ENCODE results near the gene ACBD6.
"Not testable (repeated sequence)": the region's sequence is repeated elsewhere in the genome, so short reads cannot be mapped to it uniquely, and the experiment has no call there.

The ACBD6 gene

GRCh38 chr1:180489313-180489712, 13.1 kb downstream of the ACBD6 start:
- Histone ChIP-seq H3K4me1 (ENCODE audit: control insufficient read depth, insufficient read depth, low read length, poor library complexity, severe bottlenecking) (no peaks in the 10 kb centered on the region), H3K27ac (ENCODE audit: low read depth, low read length, severe bottlenecking) (no peak overlapping the region), H3K9me3 (ENCODE audit: control insufficient read depth, low read length) (no peaks in the 10 kb centered on the region), H3K4me3 (ENCODE audit: extremely low read depth, insufficient read depth, low read length, poor library complexity, severe bottlenecking) (no peak overlapping the region), H3K36me3 (ENCODE audit: control insufficient read depth, insufficient read depth, low read length) (peaks cover 32% of the 10 kb centered on the region)
- WGBS, 2 experiments (ENCODE audit: insufficient coverage in 2 of 2), result 100% methylated on average over 1 of the region's 2 CpGs; no CpG with 5 or more reads in 1 of the 2 experiments

GRCh38 chr1:180488661-180489060, 13.7 kb downstream of the ACBD6 start:
- Histone ChIP-seq H3K36me3 (ENCODE audit: control insufficient read depth, insufficient read depth, low read length) (peaks cover 31% of the 10 kb centered on the region), H3K27ac (ENCODE audit: low read depth, low read length, severe bottlenecking) (no peak overlapping the region), H3K9me3 (ENCODE audit: control insufficient read depth, low read length) (no peaks in the 10 kb centered on the region), H3K4me3 (ENCODE audit: extremely low read depth, insufficient read depth, low read length, poor library complexity, severe bottlenecking) (no peak overlapping the region), H3K4me1 (ENCODE audit: control insufficient read depth, insufficient read depth, low read length, poor library complexity, severe bottlenecking) (no peaks in the 10 kb centered on the region)
- WGBS, 2 experiments (ENCODE audit: insufficient coverage in 2 of 2), result 90% methylated on average over 2 of the region's 2 CpGs; no CpG with 5 or more reads in 1 of the 2 experiments

DNA sequence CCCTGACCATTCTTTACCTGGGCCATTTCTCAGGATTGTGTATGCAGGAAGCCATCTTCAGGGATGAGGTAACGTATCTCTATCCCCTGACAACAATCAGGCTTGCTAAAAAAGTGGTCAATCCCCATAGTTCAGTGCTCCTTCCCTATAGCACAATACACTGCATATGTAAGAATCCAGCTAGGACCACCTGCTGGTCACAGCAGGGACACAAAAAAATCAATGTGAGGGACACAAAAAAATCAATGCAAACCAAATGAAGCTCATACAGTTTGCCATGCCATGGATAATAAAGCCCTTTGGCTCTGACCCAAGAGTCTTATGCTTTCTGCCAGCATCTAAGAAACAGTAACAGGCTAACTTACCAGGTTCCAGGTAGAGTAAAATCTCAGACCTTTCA, 16.3 kb downstream of the ACBD6 start:
- Histone ChIP-seq H3K9me3 (ENCODE audit: control insufficient read depth, low read length) (no peaks in the 10 kb centered on the region), H3K27ac (ENCODE audit: low read depth, low read length, severe bottlenecking) (no peak overlapping the region), H3K4me3 (ENCODE audit: extremely low read depth, insufficient read depth, low read length, poor library complexity, severe bottlenecking) (no peak overlapping the region), H3K4me1 (ENCODE audit: control insufficient read depth, insufficient read depth, low read length, poor library complexity, severe bottlenecking) (no peaks in the 10 kb centered on the region), H3K36me3 (ENCODE audit: control insufficient read depth, insufficient read depth, low read length) (peaks cover 24% of the 10 kb centered on the region)
- WGBS, 2 experiments (ENCODE audit: insufficient coverage in 2 of 2), result 89 to 91% methylated on average over 1 of the region's 1 CpG

GRCh38 chr1:180484490-180484889, 17.9 kb downstream of the ACBD6 start:
- H3K4me3 ChIP-seq (ENCODE audit: extremely low read depth, insufficient read depth, low read length, poor library complexity, severe bottlenecking), result no peak overlapping the region
- H3K36me3 ChIP-seq (ENCODE audit: control insufficient read depth, insufficient read depth, low read length), result peaks cover 12% of the 10 kb centered on the region
- H3K9me3 ChIP-seq (ENCODE audit: control insufficient read depth, low read length), result no peaks in the 10 kb centered on the region
- no peaks in the 10 kb centered on the region for H3K4me1 ChIP-seq (ENCODE audit: control insufficient read depth, insufficient read depth, low read length, poor library complexity, severe bottlenecking)
- no peak overlapping the region for H3K27ac ChIP-seq (ENCODE audit: low read depth, low read length, severe bottlenecking)
- WGBS, 2 experiments (ENCODE audit: insufficient coverage in 2 of 2), result 100% methylated on average over 5 of the region's 8 CpGs; no CpG with 5 or more reads in 1 of the 2 experiments

DNA sequence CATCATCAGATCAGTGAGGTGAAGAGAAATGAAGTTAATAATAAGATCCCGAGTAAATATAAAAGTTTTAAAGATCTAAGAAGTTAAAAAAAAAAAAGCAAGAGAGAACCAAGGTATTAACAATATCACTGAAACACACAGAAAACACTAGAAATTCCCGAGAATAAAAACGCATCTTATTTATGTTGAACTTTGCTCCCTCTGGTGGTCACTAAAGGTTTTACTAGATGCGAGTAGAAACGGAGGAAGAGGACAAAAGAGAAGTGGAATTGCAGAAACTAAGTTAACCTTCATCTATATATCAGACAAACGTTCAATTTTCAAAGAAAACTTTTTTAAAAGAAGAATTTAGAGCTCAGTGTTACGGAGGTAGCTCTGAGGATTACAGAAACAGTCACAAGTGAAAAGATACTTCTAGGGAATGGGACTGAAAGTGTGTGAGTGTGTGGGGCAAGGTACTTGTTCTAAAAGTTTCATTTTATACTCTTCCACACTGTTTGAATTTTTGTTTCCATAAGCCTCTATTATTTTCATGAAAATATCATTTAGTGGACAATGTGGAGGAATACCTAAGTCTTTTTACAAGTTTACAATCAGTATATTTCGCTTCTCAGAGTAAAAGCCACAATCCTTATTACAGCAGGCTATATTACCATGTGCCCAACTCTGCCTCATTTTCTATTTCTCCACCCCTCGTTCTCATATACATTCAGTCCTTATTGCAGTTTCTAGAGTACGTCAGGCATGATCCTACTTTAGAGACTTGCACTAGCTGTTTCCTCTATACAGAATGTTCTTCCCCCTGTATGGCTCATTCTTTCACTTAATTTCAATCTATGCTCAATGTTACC, 19.7 kb downstream of the ACBD6 start:
- Histone ChIP-seq H3K9me3 (ENCODE audit: control insufficient read depth, low read length) (no peaks in the 10 kb centered on the region), H3K27ac (ENCODE audit: low read depth, low read length, severe bottlenecking) (no peak overlapping the region), H3K4me3 (ENCODE audit: extremely low read depth, insufficient read depth, low read length, poor library complexity, severe bottlenecking) (no peak overlapping the region), H3K4me1 (ENCODE audit: control insufficient read depth, insufficient read depth, low read length, poor library complexity, severe bottlenecking) (no peaks in the 10 kb centered on the region), H3K36me3 (ENCODE audit: control insufficient read depth, insufficient read depth, low read length) (peaks cover 6% of the 10 kb centered on the region)
- WGBS, 2 experiments (ENCODE audit: insufficient coverage in 2 of 2), result 46 to 80% methylated on average over 3 of the region's 10 CpGs

GRCh38 chr1:180470031-180470430, 32.3 kb downstream of the ACBD6 start:
- 100% methylated on average over 1 of the region's 1 CpG for WGBS, 2 experiments (ENCODE audit: insufficient coverage in 2 of 2)
- no peak overlapping the region for H3K27ac ChIP-seq (ENCODE audit: low read depth, low read length, severe bottlenecking)
- no peaks in the 10 kb centered on the region for H3K4me1 ChIP-seq (ENCODE audit: control insufficient read depth, insufficient read depth, low read length, poor library complexity, severe bottlenecking)
- no peaks in the 10 kb centered on the region for H3K9me3 ChIP-seq (ENCODE audit: control insufficient read depth, low read length)
- H3K4me3 ChIP-seq (ENCODE audit: extremely low read depth, insufficient read depth, low read length, poor library complexity, severe bottlenecking), result no peak overlapping the region
- peaks cover 4% of the 10 kb centered on the region for H3K36me3 ChIP-seq (ENCODE audit: control insufficient read depth, insufficient read depth, low read length)

DNA sequence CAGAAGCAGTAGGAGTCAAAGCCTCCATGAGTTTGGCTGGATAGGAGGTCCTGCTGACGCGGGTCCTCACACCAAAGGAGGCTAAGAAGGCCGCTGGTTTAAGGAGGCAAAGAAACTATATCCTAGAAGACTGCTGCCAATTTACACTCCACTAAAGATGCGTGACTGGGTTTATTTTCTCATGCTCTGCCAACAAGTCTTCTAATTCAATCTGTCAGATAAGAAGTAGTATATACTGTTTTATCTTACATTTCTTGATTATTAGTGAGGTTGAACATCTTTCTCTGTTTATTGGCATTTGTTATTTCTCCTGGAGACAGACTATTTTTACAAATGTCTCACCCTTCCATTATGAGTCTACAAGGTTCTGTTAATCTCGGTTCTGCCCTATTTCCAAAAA, 34.1 kb downstream of the ACBD6 start:
- H3K4me3 ChIP-seq (ENCODE audit: extremely low read depth, insufficient read depth, low read length, poor library complexity, severe bottlenecking), result no peak overlapping the region
- H3K36me3 ChIP-seq (ENCODE audit: control insufficient read depth, insufficient read depth, low read length), result peaks cover 4% of the 10 kb centered on the region
- no peaks in the 10 kb centered on the region for H3K4me1 ChIP-seq (ENCODE audit: control insufficient read depth, insufficient read depth, low read length, poor library complexity, severe bottlenecking)
- no peak overlapping the region for H3K27ac ChIP-seq (ENCODE audit: low read depth, low read length, severe bottlenecking)
- 95 to 100% methylated on average over 2 to 4 of the region's 5 CpGs for WGBS, 2 experiments (ENCODE audit: insufficient coverage in 2 of 2)
- H3K9me3 ChIP-seq (ENCODE audit: control insufficient read depth, low read length), result peaks cover 12% of the 10 kb centered on the region

DNA sequence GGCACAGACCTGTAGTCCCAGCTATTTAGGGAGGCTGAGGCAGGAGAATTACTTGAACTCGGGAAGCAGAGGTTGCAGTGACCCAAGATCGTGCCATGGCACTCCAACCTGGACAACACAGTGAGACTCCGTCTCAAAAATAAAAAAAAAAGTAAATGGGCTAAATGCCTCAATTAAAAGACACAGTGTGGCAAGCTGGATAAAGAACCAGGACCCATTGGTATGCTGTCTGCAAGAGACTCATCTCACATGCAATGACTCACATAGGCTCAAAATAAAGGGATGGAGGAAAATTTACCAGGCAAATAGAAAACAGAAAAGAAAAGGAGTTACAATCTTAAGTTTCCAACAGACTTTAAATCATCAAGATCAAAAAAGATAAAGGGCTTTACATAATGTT, 40.3 kb downstream of the ACBD6 start:
- H3K9me3 ChIP-seq (ENCODE audit: control insufficient read depth, low read length), result peaks cover 12% of the 10 kb centered on the region
- H3K4me1 ChIP-seq (ENCODE audit: control insufficient read depth, insufficient read depth, low read length, poor library complexity, severe bottlenecking), result no peaks in the 10 kb centered on the region
- H3K27ac ChIP-seq (ENCODE audit: low read depth, low read length, severe bottlenecking), result no peak overlapping the region
- no peak overlapping the region for H3K4me3 ChIP-seq (ENCODE audit: extremely low read depth, insufficient read depth, low read length, poor library complexity, severe bottlenecking)
- H3K36me3 ChIP-seq (ENCODE audit: control insufficient read depth, insufficient read depth, low read length), result no peaks in the 10 kb centered on the region
- WGBS, 2 experiments (ENCODE audit: insufficient coverage in 2 of 2), result 97 to 100% methylated on average over 1 to 3 of the region's 3 CpGs

- no CpG with 5 or more reads among the region's 4 CpGs for WGBS, 2 experiments (ENCODE audit: insufficient coverage in 2 of 2)
- H3K27ac ChIP-seq (ENCODE audit: low read depth, low read length, severe bottlenecking); H3K4me1 ChIP-seq (ENCODE audit: control insufficient read depth, insufficient read depth, low read length, poor library complexity, severe bottlenecking); H3K36me3 ChIP-seq (ENCODE audit: control insufficient read depth, insufficient read depth, low read length); H3K4me3 ChIP-seq (ENCODE audit: extremely low read depth, insufficient read depth, low read length, poor library complexity, severe bottlenecking): not testable (repeated sequence)
- H3K9me3 ChIP-seq (ENCODE audit: control insufficient read depth, low read length), result peaks cover 12% of the 10 kb centered on the region
Observed at GRCh38 chr1:180461682-180462081, 40.7 kb downstream of the ACBD6 start.

DNA sequence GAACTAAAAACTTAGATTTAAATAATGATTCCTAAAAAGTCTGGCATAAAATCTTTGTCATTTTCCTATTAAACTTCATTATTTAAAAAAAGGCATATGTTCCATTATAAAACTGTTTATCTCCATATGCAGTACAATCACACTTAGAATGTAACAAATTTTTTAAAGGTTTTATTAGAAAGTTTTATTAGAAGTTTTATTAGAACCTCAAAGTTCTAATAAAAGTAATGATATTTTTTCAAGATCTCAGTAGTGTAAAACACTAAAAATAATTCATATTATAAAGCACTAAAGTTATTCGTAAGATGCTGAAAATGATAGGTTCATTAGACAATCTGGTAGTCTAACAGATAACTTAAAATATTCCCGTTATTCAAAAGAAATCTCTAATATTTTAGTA, 43.6 kb downstream of the ACBD6 start:
- Histone ChIP-seq H3K27ac (ENCODE audit: low read depth, low read length, severe bottlenecking) (no peak overlapping the region), H3K4me1 (ENCODE audit: control insufficient read depth, insufficient read depth, low read length, poor library complexity, severe bottlenecking) (no peaks in the 10 kb centered on the region), H3K36me3 (ENCODE audit: control insufficient read depth, insufficient read depth, low read length) (no peaks in the 10 kb centered on the region), H3K4me3 (ENCODE audit: extremely low read depth, insufficient read depth, low read length, poor library complexity, severe bottlenecking) (no peak overlapping the region), H3K9me3 (ENCODE audit: control insufficient read depth, low read length) (peaks cover 5% of the 10 kb centered on the region)
- WGBS, 2 experiments (ENCODE audit: insufficient coverage in 2 of 2), result 100% methylated on average over 1 of the region's 2 CpGs; no CpG with 5 or more reads in 1 of the 2 experiments

GRCh38 chr1:180456191-180456590, 46.2 kb downstream of the ACBD6 start:
- H3K4me1 ChIP-seq (ENCODE audit: control insufficient read depth, insufficient read depth, low read length, poor library complexity, severe bottlenecking), result no peaks in the 10 kb centered on the region
- 100% methylated on average over 1 of the region's 4 CpGs; no CpG with 5 or more reads in 1 of the 2 experiments for WGBS, 2 experiments (ENCODE audit: insufficient coverage in 2 of 2)
- no peaks in the 10 kb centered on the region for H3K36me3 ChIP-seq (ENCODE audit: control insufficient read depth, insufficient read depth, low read length)
- peaks cover 5% of the 10 kb centered on the region for H3K9me3 ChIP-seq (ENCODE audit: control insufficient read depth, low read length)
- no peak overlapping the region for H3K27ac ChIP-seq (ENCODE audit: low read depth, low read length, severe bottlenecking)
- H3K4me3 ChIP-seq (ENCODE audit: extremely low read depth, insufficient read depth, low read length, poor library complexity, severe bottlenecking), result no peak overlapping the region

Measured in mesodermal cell (in vitro differentiated cells).